MM.1S (cell line): ENCODE results near the gene ATF7.

Source experiments
- DNase-seq: peaks from one replicate; pipeline ENCODE4 v3.0.0-alpha.2; 2015
- H2AFZ ChIP-seq: fragments of 300-600 bp; sonication (generic); 2 replicates; pipeline ENCODE4 v1.6.0; 2016; ENCODE audit warnings: antibody characterized with exemption, low read length
- H3F3A ChIP-seq: fragments of 300-600 bp; sonication (generic); 2 replicates; pipeline ENCODE4 v1.6.1; 2016; ENCODE audit warnings: mild to moderate bottlenecking, antibody characterized with exemption, low read length, moderate library complexity, mixed read lengths; ENCODE audit not compliant: insufficient read depth
- H3K27ac ChIP-seq: fragments of 300-600 bp; sonication (generic); 2 replicates; pipeline ENCODE4 v1.5.1; 2016; ENCODE audit warnings: mild to moderate bottlenecking, low read length
- H3K27me3 ChIP-seq: fragments of 300-600 bp; sonication (generic); replicated peaks from 2 replicates; pipeline ENCODE4 v1.6.0; 2016; ENCODE audit warnings: low read length; ENCODE audit not compliant: insufficient read depth
- H3K36me3 ChIP-seq: fragments of 300-600 bp; sonication (generic); replicated peaks from 2 replicates; pipeline ENCODE4 v1.6.1; 2016; ENCODE audit warnings: mild to moderate bottlenecking, low read length, mixed read lengths; ENCODE audit not compliant: insufficient read depth
- H3K4me1 ChIP-seq: fragments of 300-600 bp; sonication (generic); 2 replicates; pipeline ENCODE4 v1.6.1; 2016; ENCODE audit warnings: low read length, mixed read lengths
- H3K4me2 ChIP-seq: fragments of 300-600 bp; sonication (generic); 2 replicates; pipeline ENCODE4 v1.6.0; 2016; ENCODE audit warnings: low read depth, low read length
- H3K4me3 ChIP-seq: fragments of 300-600 bp; sonication (generic); 2 replicates; pipeline ENCODE4 v1.5.1; 2016; ENCODE audit warnings: low read length, mixed read lengths
- H3K79me2 ChIP-seq: fragments of 300-600 bp; sonication (generic); 2 replicates; pipeline ENCODE4 v1.6.1; 2016; ENCODE audit warnings: mixed run types, low read length, mixed read lengths
- H3K9ac ChIP-seq: fragments of 300-600 bp; sonication (generic); 2 replicates; pipeline ENCODE4 v1.6.1; 2016; ENCODE audit warnings: low read length, mixed read lengths
- H3K9me2 ChIP-seq: fragments of 300-600 bp; sonication (generic); replicated peaks from 2 replicates; pipeline ENCODE4 v1.6.1; 2016; ENCODE audit warnings: mild to moderate bottlenecking, low read length, mixed read lengths; ENCODE audit not compliant: insufficient read depth
- H3K9me3 ChIP-seq: fragments of 300-600 bp; sonication (generic); replicated peaks from 2 replicates; pipeline ENCODE4 v1.6.1; 2016; ENCODE audit warnings: mild to moderate bottlenecking, low read length, mixed read lengths; ENCODE audit not compliant: insufficient read depth
- H4K20me1 ChIP-seq: fragments of 300-600 bp; sonication (generic); 2 replicates; pipeline ENCODE4 v1.6.1; 2016; ENCODE audit warnings: mild to moderate bottlenecking, low read length, moderate library complexity, mixed read lengths; ENCODE audit not compliant: insufficient read depth
- EZH2 ChIP-seq: fragments of 300-600 bp; sonication (generic); optimal IDR thresholded peaks from 2 replicates; pipeline ENCODE3; 2017; ENCODE audit warnings: low read depth, mild to moderate bottlenecking, antibody characterized with exemption, low read length, mixed read lengths
- EZH2phosphoT487 ChIP-seq: fragments of 300-600 bp; sonication (generic); IDR thresholded peaks from 2 replicates; pipeline ENCODE4 v1.6.1; 2018; ENCODE audit warnings: antibody characterized with exemption, low read length
- TF ChIP-seq, protein P1 (sequence below): fragments of 300-600 bp; sonication (generic); IDR thresholded peaks from 2 replicates; pipeline ENCODE4 v1.5.1; 2016; ENCODE audit warnings: antibody characterized with exemption, low read length, mixed read lengths

Gene ATF7

DNA sequence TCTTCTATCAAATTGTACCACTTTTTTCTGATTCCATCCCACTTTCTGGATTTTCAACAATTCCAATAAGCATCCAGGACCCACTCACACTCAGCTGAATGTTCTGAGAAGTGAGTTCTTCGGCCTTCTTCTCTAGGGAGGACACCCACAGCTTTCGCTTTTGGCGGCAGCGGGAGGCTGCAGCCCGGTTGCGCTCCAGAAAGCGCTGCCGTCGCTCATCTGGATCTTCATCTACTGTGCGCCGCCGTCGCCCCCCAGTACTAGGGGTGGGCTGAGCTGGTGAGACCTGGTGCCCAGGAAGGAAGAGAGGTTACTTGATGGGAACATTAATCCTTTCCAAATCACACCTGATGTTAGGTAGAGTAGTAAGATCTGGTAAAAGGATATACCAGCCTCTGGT lies 101.7 kb downstream of the ATF7 start:
- Histone ChIP-seq H3K79me2 (no peaks in the 10 kb centered on the region), H3K9me3 (no peaks in the 10 kb centered on the region), H3K27ac (no peak overlapping the region), H3K9me2 (no peaks in the 10 kb centered on the region), H3K4me2 (no peak overlapping the region), H2AFZ (no peak overlapping the region), H3K9ac (no peak overlapping the region), H3K36me3 (no peaks in the 10 kb centered on the region; the same call in 1 of the 2 replicates), H4K20me1 (no peaks in the 10 kb centered on the region), H3K4me1 (no peaks in the 10 kb centered on the region), H3K27me3 (no peaks in the 10 kb centered on the region), H3K4me3 (no peak overlapping the region), H3F3A (no peaks in the 10 kb centered on the region)
- no peak for DNase-seq
- TF ChIP-seq, protein P1, sequence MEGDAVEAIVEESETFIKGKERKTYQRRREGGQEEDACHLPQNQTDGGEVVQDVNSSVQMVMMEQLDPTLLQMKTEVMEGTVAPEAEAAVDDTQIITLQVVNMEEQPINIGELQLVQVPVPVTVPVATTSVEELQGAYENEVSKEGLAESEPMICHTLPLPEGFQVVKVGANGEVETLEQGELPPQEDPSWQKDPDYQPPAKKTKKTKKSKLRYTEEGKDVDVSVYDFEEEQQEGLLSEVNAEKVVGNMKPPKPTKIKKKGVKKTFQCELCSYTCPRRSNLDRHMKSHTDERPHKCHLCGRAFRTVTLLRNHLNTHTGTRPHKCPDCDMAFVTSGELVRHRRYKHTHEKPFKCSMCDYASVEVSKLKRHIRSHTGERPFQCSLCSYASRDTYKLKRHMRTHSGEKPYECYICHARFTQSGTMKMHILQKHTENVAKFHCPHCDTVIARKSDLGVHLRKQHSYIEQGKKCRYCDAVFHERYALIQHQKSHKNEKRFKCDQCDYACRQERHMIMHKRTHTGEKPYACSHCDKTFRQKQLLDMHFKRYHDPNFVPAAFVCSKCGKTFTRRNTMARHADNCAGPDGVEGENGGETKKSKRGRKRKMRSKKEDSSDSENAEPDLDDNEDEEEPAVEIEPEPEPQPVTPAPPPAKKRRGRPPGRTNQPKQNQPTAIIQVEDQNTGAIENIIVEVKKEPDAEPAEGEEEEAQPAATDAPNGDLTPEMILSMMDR: no peak
- no peak for TF ChIP-seq EZH2phosphoT487
- no peak for TF ChIP-seq EZH2

DNA sequence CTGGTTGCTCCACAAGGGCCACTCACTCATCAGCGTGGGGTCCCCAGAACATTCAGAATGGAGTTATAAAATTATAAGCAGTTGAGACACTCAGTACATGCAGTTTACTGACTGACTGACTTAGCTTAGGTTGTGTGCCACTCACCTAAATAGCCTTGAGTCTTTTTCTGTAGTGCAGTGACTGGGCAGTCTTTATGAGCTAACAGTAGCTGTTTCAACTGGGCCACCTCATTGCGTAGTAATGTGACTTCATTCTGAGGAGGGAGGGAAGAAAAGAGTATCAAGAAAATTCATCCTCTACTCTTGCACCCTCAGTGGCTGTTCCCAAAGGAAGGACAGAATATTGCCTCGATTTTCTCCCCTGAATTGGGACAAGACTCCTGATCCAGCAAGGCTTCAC lies 103.1 kb downstream of the ATF7 start:
- Histone ChIP-seq H3K27me3 (no peaks in the 10 kb centered on the region), H3K36me3 (no peaks in the 10 kb centered on the region; the same call in 1 of the 2 replicates), H3K9me3 (no peaks in the 10 kb centered on the region), H3F3A (no peaks in the 10 kb centered on the region), H3K4me3 (no peak overlapping the region), H3K4me2 (no peak overlapping the region), H3K9me2 (no peaks in the 10 kb centered on the region), H3K27ac (no peak overlapping the region), H3K4me1 (no peaks in the 10 kb centered on the region), H4K20me1 (no peaks in the 10 kb centered on the region), H2AFZ (no peak overlapping the region), H3K9ac (no peak overlapping the region), H3K79me2 (no peaks in the 10 kb centered on the region)
- TF ChIP-seq, protein P1: no peak
- no peak for TF ChIP-seq EZH2phosphoT487
- TF ChIP-seq EZH2: no peak
- no peak for DNase-seq

DNA sequence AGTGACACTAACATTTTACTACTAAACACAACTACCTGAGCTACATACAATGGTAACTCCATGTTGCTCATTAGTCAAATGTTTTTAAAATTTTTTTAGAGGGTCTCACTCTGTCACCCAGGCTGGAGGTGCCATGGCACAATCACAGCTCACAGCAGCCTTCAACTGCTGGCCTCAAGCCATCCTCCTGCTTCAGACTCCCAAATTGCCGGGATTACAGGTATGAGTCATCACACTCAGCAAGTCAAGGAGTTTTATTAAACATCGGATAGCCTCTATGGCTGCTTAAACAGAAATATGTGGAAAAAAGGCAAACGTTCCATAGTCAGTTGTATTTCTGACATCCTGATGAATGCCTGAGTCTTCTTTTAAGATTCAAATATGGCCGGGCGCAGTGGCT lies 107.8 kb downstream of the ATF7 start:
- Histone ChIP-seq H2AFZ (no peak overlapping the region), H3K4me3 (no peak overlapping the region), H3K27me3 (no peaks in the 10 kb centered on the region), H3K4me1 (no peaks in the 10 kb centered on the region), H3K27ac (no peak overlapping the region), H3K36me3 (no peaks in the 10 kb centered on the region; the same call in 1 of the 2 replicates), H3K9me2 (no peaks in the 10 kb centered on the region), H3K79me2 (no peaks in the 10 kb centered on the region), H3K4me2 (no peak overlapping the region), H4K20me1 (no peaks in the 10 kb centered on the region), H3F3A (no peaks in the 10 kb centered on the region), H3K9me3 (no peaks in the 10 kb centered on the region), H3K9ac (no peak overlapping the region)
- DNase-seq: no peak
- TF ChIP-seq, protein P1: no peak
- TF ChIP-seq EZH2phosphoT487 (no peak), EZH2 (no peak)
